Measurements from ENCODE around the gene CDC25C.
A peak's percentile ranks its signal among the peaks of the same experiment; 100 is the strongest.

- TF ChIP-seq, protein P1, sequence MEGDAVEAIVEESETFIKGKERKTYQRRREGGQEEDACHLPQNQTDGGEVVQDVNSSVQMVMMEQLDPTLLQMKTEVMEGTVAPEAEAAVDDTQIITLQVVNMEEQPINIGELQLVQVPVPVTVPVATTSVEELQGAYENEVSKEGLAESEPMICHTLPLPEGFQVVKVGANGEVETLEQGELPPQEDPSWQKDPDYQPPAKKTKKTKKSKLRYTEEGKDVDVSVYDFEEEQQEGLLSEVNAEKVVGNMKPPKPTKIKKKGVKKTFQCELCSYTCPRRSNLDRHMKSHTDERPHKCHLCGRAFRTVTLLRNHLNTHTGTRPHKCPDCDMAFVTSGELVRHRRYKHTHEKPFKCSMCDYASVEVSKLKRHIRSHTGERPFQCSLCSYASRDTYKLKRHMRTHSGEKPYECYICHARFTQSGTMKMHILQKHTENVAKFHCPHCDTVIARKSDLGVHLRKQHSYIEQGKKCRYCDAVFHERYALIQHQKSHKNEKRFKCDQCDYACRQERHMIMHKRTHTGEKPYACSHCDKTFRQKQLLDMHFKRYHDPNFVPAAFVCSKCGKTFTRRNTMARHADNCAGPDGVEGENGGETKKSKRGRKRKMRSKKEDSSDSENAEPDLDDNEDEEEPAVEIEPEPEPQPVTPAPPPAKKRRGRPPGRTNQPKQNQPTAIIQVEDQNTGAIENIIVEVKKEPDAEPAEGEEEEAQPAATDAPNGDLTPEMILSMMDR (IDR thresholded peaks at IDR 0.05): peak; percentile 85 to 98 (median 95)
- no peak for TF ChIP-seq POLR2AphosphoS5 (IDR thresholded peaks at IDR 0.05; ENCODE audit: insufficient read depth in 1 of 2, low read depth in 1 of 2)
These were observed 20.6 kb upstream of the CDC25C start, which contains the start of gene KDM3B for GRCh38 chr5:138352071-138352721.
